NCI-H524 treated with DMSO at 0.1 percent for 48 hours (cell line): Measurements from ENCODE around the gene NECAB2.
A peak's percentile ranks its signal among the peaks of the same experiment; 100 is the strongest.

Experiments
- DNase-seq: peaks from one replicate; lab custom pipeline; 2025; lab: John Stamatoyannopoulos, UW

NECAB2 gene

DNA sequence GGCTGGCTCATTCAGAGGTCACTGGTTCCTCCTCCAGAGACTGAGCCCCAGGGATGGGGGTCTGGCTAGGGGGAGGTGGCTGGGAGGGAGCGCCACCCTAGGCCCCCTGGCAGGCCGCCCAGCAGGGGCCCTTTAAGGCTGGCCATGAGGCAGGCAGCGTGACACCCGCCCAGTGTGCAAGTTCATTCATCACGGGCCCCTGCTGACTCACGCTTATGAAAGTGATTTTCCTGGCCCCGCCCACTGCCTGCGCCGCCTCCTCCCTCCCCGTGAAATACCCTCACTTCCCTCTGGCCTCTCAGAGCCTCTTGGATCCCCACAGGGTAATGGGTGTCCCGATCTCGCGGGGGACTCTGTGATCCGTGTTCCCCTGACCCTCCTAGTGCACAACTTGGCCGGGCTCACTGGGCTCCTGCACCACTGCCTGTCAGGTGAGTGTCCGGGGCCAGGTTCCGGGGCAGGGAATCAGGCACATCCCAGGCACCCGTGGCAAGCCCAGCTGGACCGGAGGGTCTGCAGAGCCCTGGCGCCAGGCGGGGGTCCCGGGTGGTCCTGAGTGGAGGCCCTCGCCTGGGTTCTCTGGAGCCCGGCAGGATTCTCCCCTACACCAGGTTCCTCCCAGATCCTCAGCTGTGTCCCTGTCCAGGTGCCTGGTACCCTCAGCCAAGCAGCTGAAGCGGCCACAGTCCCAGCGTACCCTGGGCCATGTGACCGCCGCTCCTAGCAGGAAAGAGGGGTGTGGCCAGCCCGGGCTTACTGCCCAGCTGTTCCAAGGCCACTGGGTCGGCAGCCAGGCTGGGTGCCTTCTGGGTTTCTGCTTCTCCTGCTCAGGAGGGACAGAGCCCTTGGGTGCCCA is 14.9 kb upstream of the NECAB2 start, which contains the start of gene OSGIN1:
TSS of gene OSGIN1 (plus strand) at position 301 of the 856 bp plus-strand sequence. CDS start 4,432 bp downstream, outside the sequence.
- DNase-seq = peak; percentile 28

DNA sequence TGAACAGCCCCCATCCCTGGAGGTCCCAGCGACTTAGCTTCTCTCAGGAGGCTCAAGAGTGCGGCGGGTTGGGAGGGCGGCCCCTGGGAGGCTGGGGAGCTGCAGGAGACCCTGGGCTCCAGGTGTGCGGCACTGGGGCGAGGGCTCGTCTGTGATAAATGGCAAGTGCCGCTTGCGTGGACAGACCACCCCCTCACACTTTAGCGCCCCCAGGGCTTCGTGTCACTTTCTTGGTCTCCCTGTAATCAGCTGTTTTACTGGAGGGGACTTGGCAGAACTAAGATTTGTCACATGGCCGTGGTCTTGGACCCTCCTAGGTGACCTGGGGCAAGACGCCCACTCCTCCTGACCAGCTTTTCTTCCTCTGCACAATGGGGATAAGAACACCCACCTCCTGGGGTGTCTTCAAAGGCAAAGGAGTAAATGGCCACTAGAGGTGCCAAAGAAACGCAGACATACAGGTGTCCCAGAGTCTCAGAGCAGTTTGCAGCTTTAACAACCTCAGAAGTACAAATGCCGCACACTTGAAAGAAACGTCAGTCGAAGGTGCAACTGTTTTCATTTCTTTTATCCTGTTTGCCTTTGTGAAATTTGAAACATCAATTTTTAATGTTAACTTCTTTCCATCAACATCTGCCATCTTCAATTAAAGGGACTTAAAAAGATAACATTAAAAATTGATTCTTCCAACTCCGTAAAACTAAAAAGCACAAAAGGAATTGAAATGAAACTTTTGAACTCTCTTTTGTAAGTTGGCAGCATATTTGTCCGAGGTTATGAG is 14.1 kb upstream of the NECAB2 start:
- DNase-seq = no peak

DNA sequence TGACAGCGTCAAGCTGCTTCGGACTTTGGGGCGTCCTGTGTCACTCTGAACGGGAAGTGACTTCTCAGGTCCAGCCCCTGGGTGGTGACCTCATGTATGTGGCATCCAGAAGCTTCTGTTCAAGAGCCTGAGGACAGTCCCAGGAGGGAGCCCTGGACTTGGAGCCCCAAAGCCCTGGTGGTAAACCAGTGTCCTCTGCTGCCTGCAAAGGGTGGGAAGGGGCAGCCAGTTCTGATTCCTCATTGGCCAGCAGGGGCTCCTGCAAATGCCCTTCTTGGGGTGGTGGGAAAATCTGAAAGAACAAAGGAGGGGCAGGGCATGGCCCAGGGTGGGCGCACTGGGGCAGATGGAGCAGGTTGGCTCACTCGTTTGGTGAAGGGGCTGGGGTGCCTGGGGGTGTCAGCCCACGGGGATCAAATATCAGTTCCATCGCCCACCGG is 13.4 kb upstream of the NECAB2 start:
- no peak for DNase-seq

DNA sequence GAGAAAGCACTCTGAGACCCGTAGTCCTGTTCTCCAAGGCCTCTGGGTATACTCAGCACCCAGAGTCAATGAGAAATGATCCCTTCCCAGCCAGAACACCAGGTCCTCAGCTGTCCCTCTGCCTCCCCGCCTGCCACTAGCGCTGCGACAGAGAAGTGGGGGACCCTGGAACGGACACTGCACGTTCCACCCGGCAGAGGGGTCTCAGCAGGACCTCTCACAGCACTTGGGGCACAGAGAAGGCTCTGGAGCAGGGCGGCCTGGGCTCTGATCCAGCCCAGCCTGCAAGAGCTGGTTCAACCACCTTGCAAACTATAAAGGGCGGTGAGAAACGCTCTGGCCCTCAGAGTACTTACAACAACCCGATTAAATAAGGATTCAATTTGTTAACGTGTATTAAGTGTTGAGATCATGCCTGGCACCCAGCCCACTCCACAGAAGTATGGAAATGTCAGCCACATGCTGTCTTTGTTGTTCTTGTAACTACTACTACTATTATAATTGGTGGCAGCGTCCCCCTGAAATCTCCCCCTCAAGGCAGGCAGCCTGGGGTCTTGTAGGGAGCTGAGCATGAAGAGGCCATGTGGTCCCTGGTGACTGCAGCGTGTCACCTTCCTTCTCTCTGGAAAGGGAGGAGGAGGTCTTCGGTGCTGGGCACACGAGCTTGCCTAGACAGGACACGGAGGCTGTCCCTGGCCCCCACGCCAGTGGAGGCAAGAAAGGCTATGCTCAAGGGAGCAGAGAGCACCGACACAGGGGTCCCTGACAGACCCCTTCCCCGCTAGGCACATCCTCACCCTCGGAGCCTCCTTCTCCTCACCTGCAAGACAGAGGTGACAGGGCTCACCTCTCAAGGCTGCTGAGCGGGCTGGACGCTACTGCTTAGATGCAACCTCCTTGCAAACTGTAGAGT is 12.6 kb upstream of the NECAB2 start:
- no peak for DNase-seq

DNA sequence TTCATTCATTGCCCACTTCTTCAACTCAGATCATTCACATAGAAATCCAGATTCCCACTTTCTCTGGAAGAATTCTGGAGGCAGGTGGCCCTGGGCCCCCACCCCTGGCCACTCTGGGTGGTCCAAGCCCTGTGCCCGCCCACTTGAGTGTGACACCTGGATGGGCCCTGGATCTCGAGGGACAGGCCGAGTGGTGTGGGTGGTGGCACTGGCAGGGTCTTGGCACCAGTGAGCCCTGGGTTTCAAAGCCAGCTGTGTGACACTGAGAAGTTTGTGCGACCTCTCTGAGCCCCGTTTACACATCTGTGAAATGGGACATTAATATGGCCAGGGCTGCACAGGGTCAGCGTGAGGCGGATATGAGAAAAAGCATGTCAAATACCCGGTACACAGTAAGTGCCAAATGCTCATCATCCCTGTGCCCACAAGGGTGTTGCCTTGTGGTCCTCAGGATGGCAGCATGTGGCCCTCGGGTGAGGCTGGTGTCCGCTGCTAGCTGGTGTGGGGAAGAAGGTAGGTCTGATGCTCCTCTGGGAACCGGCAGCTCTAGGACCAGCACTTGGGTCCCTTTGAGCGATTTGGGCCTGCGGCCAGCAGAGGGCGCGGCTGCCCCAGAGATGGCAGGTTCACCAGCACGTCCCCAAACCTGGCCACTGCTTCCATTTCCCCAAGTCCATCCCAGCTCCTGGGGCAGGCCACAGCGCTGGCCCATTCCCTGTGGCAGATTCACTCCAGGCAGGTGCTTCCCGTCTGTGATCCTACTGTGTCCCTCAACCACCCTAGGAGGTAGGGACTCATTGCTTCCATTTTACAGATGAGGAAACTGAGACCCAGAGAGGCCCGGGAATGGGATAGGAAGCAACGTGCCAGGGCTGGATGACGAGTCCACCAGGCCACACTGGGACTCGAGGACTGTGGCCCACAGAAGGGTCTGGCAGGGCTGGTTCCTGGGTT is 11.4 kb upstream of the NECAB2 start:
- DNase-seq = peak; percentile 39

DNA sequence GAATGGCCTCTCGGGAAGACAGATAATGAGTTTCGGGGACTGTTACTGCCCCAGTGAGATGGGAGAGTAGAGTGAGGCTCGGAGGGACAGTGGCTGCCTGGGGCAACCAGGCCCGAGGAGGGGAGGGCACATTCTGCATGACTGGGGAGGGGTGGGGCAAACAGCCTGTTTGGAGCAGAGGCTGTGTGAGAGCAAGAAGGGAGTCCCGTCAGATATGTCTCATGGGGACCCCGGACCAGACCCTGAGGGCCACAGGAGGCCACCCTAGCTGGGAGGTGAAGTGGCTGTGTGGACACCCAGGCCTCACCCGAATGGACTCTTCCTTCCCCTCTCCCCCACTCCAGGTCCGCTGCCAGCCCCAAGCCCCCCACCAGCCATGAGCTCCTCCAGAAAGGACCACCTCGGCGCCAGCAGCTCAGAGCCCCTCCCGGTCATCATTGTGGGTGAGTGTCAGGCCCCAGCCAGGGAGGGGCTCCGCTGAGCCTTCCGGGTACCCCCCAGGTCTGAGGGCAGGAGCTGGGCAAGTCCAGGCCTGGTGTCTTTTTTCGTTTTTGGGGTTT is 10.7 kb upstream of the NECAB2 start:
- DNase-seq = no peak

DNA sequence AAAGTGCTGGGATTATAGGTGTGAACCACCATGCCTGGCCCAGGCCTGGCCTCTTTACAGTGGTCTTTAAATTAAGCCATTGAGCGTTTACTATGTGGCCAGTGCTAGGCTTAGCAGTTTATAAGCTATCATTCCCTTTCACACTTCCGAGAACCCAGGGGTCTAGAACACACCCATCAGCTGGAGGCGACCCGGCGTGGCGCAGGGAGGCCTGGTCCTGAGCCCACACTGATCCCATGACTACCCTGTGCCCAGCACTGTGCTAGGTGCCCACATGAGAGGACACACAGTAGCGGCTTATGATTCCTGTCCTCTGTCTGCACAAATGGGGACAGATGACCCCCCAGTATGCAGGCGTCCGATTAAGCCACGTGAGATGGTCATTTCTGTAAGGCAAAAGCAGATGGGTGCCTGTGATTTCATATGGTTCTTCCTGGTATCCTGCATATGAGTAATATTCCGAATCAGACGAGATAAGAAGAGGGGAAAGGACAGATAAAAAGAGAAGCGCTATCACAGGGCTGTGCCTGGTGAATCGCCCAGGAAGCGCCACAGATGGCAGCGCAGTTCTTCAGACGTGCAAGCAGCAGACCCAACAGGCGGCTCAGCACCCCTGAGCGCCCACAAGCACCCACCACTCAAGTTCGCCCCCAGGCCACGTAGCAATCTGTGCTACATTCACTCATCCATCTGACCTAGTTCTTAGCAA is 9.8 kb upstream of the NECAB2 start:
- DNase-seq = peak; percentile 49

DNA sequence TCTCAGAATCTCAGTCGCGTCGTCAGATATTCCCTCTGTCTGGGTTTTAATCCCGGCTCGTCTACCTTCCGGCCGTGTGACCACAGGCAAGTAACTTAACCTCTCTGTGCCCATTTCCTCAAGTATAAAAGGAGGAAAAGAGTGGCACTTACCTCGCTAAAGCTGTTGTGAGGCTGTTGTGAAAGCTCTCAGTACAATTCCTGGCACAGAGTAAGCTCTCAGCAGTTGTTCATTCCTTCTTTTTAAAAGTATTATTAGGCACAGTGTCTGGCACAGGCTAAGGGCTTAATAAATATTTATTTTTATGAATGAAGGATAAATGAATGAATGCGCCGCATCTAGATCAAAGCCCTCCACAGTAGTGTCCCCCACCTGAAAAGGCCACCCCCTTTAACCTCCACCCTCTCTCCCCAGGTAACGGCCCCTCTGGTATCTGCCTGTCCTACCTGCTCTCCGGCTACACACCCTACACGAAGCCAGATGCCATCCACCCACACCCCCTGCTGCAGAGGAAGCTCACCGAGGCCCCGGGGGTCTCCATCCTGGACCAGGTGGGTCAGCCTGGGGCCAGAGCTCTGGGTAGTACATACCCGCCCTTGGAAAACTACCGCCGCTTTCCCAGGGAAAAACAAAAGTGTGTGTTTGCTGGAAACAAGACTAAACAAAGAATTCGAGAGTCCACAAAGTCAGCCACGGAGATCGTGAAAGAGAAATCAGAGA is 9.0 kb upstream of the NECAB2 start:
- no peak for DNase-seq

DNA sequence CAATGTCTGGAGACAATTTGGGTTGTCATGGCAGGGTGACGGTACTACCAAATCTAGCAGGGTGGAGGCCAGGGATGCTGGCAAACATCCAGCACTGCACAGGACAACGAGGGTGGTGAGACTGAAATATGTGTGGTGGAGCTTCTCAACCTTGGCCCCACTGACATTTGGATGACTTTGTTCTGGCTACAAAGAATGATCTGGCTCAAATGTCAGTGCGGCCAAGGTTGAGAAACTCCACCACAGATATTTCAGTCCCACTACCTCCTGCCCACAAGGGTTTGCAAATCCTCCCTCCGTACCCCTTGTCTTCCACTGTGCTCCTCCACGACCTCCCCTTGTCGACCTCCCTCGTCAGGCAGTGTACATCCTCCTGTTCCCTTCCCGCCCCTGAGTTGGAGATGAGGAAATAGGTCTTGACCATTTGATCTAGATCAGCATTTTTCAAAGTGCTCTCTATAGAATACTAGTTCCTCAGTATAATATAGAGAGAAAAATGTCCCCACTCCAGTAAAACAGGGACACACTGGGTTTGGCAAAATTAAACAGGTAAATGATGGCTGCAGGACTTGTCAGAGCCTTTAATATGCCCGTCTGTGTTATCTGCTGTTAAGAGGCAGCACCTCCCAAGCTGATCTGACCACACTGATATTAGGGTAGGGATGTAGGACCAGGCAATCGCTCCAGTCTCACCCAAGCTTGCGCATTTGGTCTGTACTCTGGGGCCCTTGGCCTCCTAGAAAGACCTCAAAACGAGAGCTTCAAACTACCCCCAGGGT is 8.2 kb upstream of the NECAB2 start:
- no peak for DNase-seq

DNA sequence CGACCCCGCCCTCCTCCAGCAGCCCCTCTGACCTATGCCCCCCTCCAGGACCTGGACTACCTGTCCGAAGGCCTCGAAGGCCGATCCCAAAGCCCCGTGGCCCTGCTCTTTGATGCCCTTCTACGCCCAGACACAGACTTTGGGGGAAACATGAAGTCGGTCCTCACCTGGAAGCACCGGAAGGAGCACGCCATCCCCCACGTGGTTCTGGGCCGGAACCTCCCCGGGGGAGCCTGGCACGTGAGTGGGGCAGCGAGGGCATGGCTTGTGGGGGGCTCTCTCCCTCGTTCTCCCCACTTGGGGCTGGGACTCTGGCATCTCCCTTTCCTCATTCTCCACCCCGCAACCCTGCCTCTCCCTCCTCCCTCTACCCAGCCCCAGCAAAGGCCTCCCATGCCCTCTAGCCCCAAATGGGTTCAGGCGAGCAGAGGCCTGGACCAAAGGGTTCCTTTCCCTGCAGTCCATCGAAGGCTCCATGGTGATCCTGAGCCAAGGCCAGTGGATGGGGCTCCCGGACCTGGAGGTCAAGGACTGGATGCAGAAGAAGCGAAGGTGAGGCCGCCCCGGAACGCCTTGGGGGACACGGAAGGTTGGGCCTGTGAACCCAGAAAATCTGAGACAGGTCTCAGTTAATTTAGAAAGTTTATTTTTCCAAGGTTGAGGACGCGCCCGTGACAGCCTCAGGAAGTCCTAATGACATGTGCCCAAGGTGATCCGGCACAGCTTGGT is 7.4 kb upstream of the NECAB2 start:
- no peak for DNase-seq

DNA sequence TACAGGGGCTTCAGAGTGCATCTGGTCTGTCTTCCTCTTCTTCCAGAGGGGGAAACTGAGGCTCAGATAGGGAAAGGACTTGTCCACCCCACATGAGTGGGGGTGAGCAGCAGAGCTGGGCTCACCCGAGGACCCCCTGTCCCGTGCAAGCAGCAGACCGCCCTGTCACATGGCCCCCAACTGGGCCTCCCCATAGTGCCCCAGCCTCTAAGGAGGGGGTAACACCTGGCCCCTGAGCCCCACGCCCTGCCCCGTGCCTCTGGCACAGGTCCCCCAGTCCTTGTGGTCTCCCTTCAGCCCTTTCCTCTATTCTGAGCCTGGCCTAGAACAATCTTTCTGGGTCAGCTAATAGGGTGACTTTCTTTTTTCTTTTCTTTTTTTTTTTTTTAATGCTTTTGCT is 6.5 kb upstream of the NECAB2 start:
- no peak for DNase-seq

DNA sequence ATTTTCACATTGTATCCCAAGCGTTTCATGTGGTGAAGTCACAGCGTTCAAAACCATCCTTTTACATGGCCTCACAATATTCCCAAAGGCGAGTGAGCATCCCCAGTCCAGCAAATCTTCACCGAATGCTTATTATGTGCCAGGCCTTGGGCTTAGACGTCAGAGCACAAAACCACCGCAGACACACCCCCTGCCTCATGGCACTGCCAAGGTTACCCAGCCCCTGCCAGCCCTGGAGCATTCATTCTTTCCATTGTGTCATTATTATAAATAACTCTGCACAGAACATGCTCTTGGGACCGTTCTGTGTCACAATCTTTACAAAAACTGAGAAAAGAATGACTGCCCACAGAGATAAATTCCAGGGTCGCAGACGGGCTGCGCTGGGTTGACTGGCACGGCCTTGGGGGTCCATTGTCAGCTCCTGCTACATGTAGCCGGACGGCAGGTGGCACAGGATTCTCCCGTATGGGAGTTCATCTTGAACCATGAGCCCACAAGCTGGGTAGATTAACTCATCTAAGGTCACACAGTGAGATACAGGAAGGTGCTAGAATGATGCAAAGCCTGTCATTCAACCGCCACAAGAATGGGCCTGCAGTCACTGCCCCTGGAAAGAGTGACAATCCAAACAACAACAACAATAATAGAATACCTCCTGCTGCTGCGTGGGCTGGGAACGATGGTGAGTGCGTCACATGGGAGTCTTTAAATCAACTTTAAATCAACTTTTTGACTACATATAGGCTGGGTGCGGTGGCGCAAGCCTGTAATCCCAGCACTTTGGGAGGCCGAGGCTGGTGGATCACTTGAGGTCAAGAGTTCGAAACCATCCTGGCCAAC is 4.5 kb upstream of the NECAB2 start:
- DNase-seq = no peak

DNA sequence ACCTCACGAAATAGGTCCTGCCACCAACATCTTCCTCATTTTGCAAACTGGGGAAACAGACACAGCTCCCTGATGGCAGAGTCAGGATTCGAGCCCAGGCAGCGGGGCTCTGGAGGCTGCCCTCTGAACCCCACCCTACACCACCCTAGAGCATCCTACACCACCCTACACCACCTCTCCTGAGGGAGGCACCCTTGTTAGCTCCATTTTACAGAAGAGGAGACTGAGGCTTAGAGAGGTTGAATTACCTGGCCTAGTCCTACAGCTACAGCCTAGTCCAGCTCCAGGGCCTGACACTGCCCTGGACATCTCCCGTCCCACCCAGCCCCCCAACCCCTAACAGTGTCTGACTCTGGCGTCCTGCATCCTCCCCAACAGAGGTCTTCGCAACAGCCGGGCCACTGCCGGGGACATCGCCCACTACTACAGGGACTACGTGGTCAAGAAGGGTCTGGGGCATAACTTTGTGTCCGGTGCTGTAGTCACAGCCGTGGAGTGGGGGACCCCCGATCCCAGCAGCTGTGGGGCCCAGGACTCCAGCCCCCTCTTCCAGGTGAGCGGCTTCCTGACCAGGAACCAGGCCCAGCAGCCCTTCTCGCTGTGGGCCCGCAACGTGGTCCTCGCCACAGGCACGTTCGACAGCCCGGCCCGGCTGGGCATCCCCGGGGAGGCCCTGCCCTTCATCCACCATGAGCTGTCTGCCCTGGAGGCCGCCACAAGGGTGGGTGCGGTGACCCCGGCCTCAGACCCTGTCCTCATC is 3.2 kb upstream of the NECAB2 start:
- no peak for DNase-seq

DNA sequence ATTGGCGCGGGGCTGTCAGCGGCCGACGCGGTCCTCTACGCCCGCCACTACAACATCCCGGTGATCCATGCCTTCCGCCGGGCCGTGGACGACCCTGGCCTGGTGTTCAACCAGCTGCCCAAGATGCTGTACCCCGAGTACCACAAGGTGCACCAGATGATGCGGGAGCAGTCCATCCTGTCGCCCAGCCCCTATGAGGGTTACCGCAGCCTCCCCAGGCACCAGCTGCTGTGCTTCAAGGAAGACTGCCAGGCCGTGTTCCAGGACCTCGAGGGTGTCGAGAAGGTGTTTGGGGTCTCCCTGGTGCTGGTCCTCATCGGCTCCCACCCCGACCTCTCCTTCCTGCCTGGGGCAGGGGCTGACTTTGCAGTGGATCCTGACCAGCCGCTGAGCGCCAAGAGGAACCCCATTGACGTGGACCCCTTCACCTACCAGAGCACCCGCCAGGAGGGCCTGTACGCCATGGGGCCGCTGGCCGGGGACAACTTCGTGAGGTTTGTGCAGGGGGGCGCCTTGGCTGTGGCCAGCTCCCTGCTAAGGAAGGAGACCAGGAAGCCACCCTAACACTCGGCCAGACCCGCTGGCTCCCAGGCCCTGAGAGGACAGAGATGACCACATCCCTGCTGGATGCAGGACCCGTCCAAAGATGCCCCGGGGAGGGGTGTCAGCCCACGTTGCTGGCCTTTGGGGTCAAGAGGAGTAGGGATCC is 2.4 kb upstream of the NECAB2 start:
- DNase-seq = no peak

DNA sequence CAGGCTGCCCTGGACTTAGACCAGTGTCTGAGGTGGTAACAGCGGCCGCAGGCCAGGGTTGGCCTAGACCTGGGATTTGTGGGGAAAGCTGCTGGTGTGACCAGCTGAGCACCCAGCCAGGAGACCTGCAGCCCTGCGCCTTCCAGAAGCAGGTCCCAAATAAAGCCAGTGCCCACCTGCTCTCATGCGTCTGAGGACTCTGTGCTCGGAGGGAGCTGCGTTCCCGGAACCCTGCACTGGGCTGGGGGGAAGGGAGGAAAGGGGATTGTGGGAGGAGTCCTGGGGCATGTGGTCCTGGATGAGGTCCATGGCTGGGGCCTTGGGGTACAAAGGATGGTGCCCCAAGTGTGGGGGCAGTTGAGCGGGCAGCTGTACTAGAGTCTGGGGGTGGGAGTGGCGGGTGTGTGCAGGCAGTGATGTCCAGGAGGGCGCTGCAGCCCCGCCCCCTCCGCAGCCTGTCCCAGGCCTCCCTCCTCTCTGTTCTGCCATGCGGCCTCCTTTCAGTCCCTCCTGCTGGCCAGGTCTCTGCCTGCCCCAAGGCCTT is 1.8 kb upstream of the NECAB2 start:
- no peak for DNase-seq
